ENCODE results near the gene RNF40.

The RNF40 gene

GRCh38 chr16:30786115-30786935, 24.2 kb downstream of the RNF40 start:
- H3K36me3 ChIP-seq (ENCODE audit: control insufficient read depth, insufficient read depth, low read length, severe bottlenecking): peaks cover 24% of the 10 kb centered on the region
- peak overlapping the region; percentile 93 for H3K4me3 ChIP-seq (ENCODE audit: low read length)
- H3K9ac ChIP-seq (ENCODE audit: low read length): peak overlapping the region; percentile 97
- DNase-seq (ENCODE audit: low read depth): peak; percentile 92
- H3K9me3 ChIP-seq (ENCODE audit: control insufficient read depth, low read length): no peaks in the 10 kb centered on the region
- H3K4me1 ChIP-seq (ENCODE audit: control insufficient read depth, insufficient read depth, low read length): peaks cover 19% of the 10 kb centered on the region
- H3K27me3 ChIP-seq (replicated peaks; ENCODE audit: control insufficient read depth, insufficient read depth, low read length): no peaks in the 10 kb centered on the region

- DNase-seq (ENCODE audit: low read depth): peak; percentile 80
- peak within 1 kb of the TSS; percentile 93 for H3K4me3 ChIP-seq (ENCODE audit: low read length)
- H3K27me3 ChIP-seq (replicated peaks; ENCODE audit: control insufficient read depth, insufficient read depth, low read length): no peaks in the 10 kb centered on the region
- peaks cover 17% of the 10 kb centered on the region for H3K36me3 ChIP-seq (ENCODE audit: control insufficient read depth, insufficient read depth, low read length, severe bottlenecking)
- H3K4me1 ChIP-seq (ENCODE audit: control insufficient read depth, insufficient read depth, low read length): peaks cover 19% of the 10 kb centered on the region
- H3K9me3 ChIP-seq (ENCODE audit: control insufficient read depth, low read length): no peaks in the 10 kb centered on the region
- peak within 1 kb of the TSS; percentile 97 for H3K9ac ChIP-seq (ENCODE audit: low read length)
These were observed 25.0 kb downstream of the RNF40 start, which contains the start of gene ZNF629 for GRCh38 chr16:30786936-30787612. TSS of gene ZNF629 (minus strand) at chr16:30787205. CDS start at chr16:30784482, 2,723 bp downstream.

- Histone ChIP-seq H3K4me1 (ENCODE audit: control insufficient read depth, insufficient read depth, low read length) (peaks cover 19% of the 10 kb centered on the region), H3K4me3 (ENCODE audit: low read length) (peak overlapping the region; percentile 93), H3K36me3 (ENCODE audit: control insufficient read depth, insufficient read depth, low read length, severe bottlenecking) (peaks cover 10% of the 10 kb centered on the region), H3K9ac (ENCODE audit: low read length) (peak overlapping the region; percentile 97), H3K9me3 (ENCODE audit: control insufficient read depth, low read length) (no peaks in the 10 kb centered on the region), H3K27me3 (replicated peaks; ENCODE audit: control insufficient read depth, insufficient read depth, low read length) (no peaks in the 10 kb centered on the region)
- no peak for DNase-seq (ENCODE audit: low read depth)
These were observed 25.7 kb downstream of the RNF40 start for GRCh38 chr16:30787613-30788378.

GRCh38 chr16:30793508-30794069, 31.5 kb downstream of the RNF40 start:
- no peaks in the 10 kb centered on the region for H3K27me3 ChIP-seq (replicated peaks; ENCODE audit: control insufficient read depth, insufficient read depth, low read length)
- H3K9me3 ChIP-seq (ENCODE audit: control insufficient read depth, low read length): no peaks in the 10 kb centered on the region
- H3K36me3 ChIP-seq (ENCODE audit: control insufficient read depth, insufficient read depth, low read length, severe bottlenecking): no peaks in the 10 kb centered on the region
- DNase-seq (ENCODE audit: low read depth): no peak
- H3K9ac ChIP-seq (ENCODE audit: low read length): no peak overlapping the region
- H3K4me3 ChIP-seq (ENCODE audit: low read length): no peak overlapping the region
- H3K4me1 ChIP-seq (ENCODE audit: control insufficient read depth, insufficient read depth, low read length): peaks cover 3% of the 10 kb centered on the region

- Histone ChIP-seq H3K27me3 (replicated peaks; ENCODE audit: control insufficient read depth, insufficient read depth, low read length) (no peaks in the 10 kb centered on the region), H3K4me1 (ENCODE audit: control insufficient read depth, insufficient read depth, low read length) (peaks cover 3% of the 10 kb centered on the region), H3K36me3 (ENCODE audit: control insufficient read depth, insufficient read depth, low read length, severe bottlenecking) (no peaks in the 10 kb centered on the region), H3K9ac (ENCODE audit: low read length) (no peak overlapping the region), H3K9me3 (ENCODE audit: control insufficient read depth, low read length) (no peaks in the 10 kb centered on the region), H3K4me3 (ENCODE audit: low read length) (no peak overlapping the region)
- no peak for DNase-seq (ENCODE audit: low read depth)
These were observed 32.5 kb downstream of the RNF40 start for GRCh38 chr16:30794634-30795033.

- Histone ChIP-seq H3K9ac (ENCODE audit: low read length) (no peak overlapping the region), H3K4me3 (ENCODE audit: low read length) (no peak overlapping the region), H3K36me3 (ENCODE audit: control insufficient read depth, insufficient read depth, low read length, severe bottlenecking) (no peaks in the 10 kb centered on the region), H3K4me1 (ENCODE audit: control insufficient read depth, insufficient read depth, low read length) (peaks cover 3% of the 10 kb centered on the region), H3K27me3 (replicated peaks; ENCODE audit: control insufficient read depth, insufficient read depth, low read length) (no peaks in the 10 kb centered on the region), H3K9me3 (ENCODE audit: control insufficient read depth, low read length) (no peaks in the 10 kb centered on the region)
- DNase-seq (ENCODE audit: low read depth): no peak
These were observed 35.7 kb downstream of the RNF40 start for GRCh38 chr16:30797670-30798309.

GRCh38 chr16:30802936-30803335, 40.8 kb downstream of the RNF40 start:
- Histone ChIP-seq H3K36me3 (ENCODE audit: control insufficient read depth, insufficient read depth, low read length, severe bottlenecking) (no peaks in the 10 kb centered on the region), H3K9ac (ENCODE audit: low read length) (no peak overlapping the region)

GRCh38 chr16:30805056-30805369, 42.9 kb downstream of the RNF40 start:
- Histone ChIP-seq H3K27me3 (replicated peaks; ENCODE audit: control insufficient read depth, insufficient read depth, low read length) (no peaks in the 10 kb centered on the region), H3K4me1 (ENCODE audit: control insufficient read depth, insufficient read depth, low read length) (peaks cover 11% of the 10 kb centered on the region), H3K9ac (ENCODE audit: low read length) (peak overlapping the region; percentile 93), H3K36me3 (ENCODE audit: control insufficient read depth, insufficient read depth, low read length, severe bottlenecking) (no peaks in the 10 kb centered on the region), H3K4me3 (ENCODE audit: low read length) (peak overlapping the region; percentile 85), H3K9me3 (ENCODE audit: control insufficient read depth, low read length) (no peaks in the 10 kb centered on the region)
- no peak for DNase-seq (ENCODE audit: low read depth)

More at GRCh38 chr16:30802936-30803335, 40.8 kb downstream of the RNF40 start:
- Histone ChIP-seq H3K9me3 (ENCODE audit: control insufficient read depth, low read length) (no peaks in the 10 kb centered on the region), H3K4me1 (ENCODE audit: control insufficient read depth, insufficient read depth, low read length) (peaks cover 11% of the 10 kb centered on the region), H3K27me3 (replicated peaks; ENCODE audit: control insufficient read depth, insufficient read depth, low read length) (no peaks in the 10 kb centered on the region), H3K4me3 (ENCODE audit: low read length) (no peak overlapping the region)
- DNase-seq (ENCODE audit: low read depth): no peak

GRCh38 chr16:30805370-30806169, 43.4 kb downstream of the RNF40 start:
- Histone ChIP-seq H3K9ac (ENCODE audit: low read length) (peak overlapping the region; percentile 93), H3K36me3 (ENCODE audit: control insufficient read depth, insufficient read depth, low read length, severe bottlenecking) (no peaks in the 10 kb centered on the region), H3K9me3 (ENCODE audit: control insufficient read depth, low read length) (no peaks in the 10 kb centered on the region), H3K4me3 (ENCODE audit: low read length) (peak overlapping the region; percentile 85), H3K27me3 (replicated peaks; ENCODE audit: control insufficient read depth, insufficient read depth, low read length) (no peaks in the 10 kb centered on the region), H3K4me1 (ENCODE audit: control insufficient read depth, insufficient read depth, low read length) (peaks cover 11% of the 10 kb centered on the region)
- DNase-seq (ENCODE audit: low read depth): peak; percentile 93

GRCh38 chr16:30808146-30808545, 46.0 kb downstream of the RNF40 start:
- no peaks in the 10 kb centered on the region for H3K27me3 ChIP-seq (replicated peaks; ENCODE audit: control insufficient read depth, insufficient read depth, low read length)
- DNase-seq (ENCODE audit: low read depth): no peak
- no peaks in the 10 kb centered on the region for H3K9me3 ChIP-seq (ENCODE audit: control insufficient read depth, low read length)

More at GRCh38 chr16:30808146-30808545, 46.0 kb downstream of the RNF40 start:
- Histone ChIP-seq H3K9ac (ENCODE audit: low read length) (no peak overlapping the region), H3K4me3 (ENCODE audit: low read length) (no peak overlapping the region), H3K4me1 (ENCODE audit: control insufficient read depth, insufficient read depth, low read length) (peaks cover 15% of the 10 kb centered on the region), H3K36me3 (ENCODE audit: control insufficient read depth, insufficient read depth, low read length, severe bottlenecking) (no peaks in the 10 kb centered on the region)

All from adipocyte (in vitro differentiated cells).